IPS-20b (cell line): Measurements from ENCODE around the gene SLC17A3.
A peak's percentile ranks its signal among the peaks of the same experiment; 100 is the strongest.

Experiments
- H3K27ac ChIP-seq: one replicate; pipeline ENCODE4 v1.5.1; 2013; ENCODE audit warnings: low read length
- H3K27me3 ChIP-seq: 2 replicates; pipeline ENCODE4 v1.6.1; 2013; ENCODE audit warnings: mild to moderate bottlenecking, low read length, inconsistent platforms; ENCODE audit not compliant: insufficient read depth
- H3K36me3 ChIP-seq: 2 replicates; pipeline ENCODE4 v1.6.1; 2013; ENCODE audit warnings: low read depth, mild to moderate bottlenecking, inconsistent platforms, low read length, moderate library complexity; ENCODE audit not compliant: insufficient read depth
- H3K4me1 ChIP-seq: 2 replicates; pipeline ENCODE4 v1.6.1; 2013; ENCODE audit warnings: mild to moderate bottlenecking, control low read depth, inconsistent platforms, low read length, moderate library complexity; ENCODE audit not compliant: insufficient read depth
- H3K4me3 ChIP-seq: 2 replicates; pipeline ENCODE4 v1.5.1; 2013; ENCODE audit warnings: mild to moderate bottlenecking, low read length, inconsistent platforms
- H3K9ac ChIP-seq: 2 replicates; pipeline ENCODE4 v1.6.1; 2013; ENCODE audit warnings: low read depth, mild to moderate bottlenecking, inconsistent platforms, low read length, moderate library complexity
- H3K9me3 ChIP-seq: 2 replicates; pipeline ENCODE4 v1.6.1; 2013; ENCODE audit warnings: mild to moderate bottlenecking, low read depth, low read length, inconsistent platforms; ENCODE audit not compliant: insufficient read depth

The SLC17A3 gene

GRCh38 chr6:25886066-25886465, 12.0 kb upstream of the SLC17A3 start:
- H3K27ac ChIP-seq: no peak overlapping the region
- no peaks in the 10 kb centered on the region; the same call in 1 of the 2 replicates for H3K27me3 ChIP-seq
- H3K36me3 ChIP-seq: no peaks in the 10 kb centered on the region
- no peak overlapping the region for H3K4me3 ChIP-seq
- H3K4me1 ChIP-seq: no peaks in the 10 kb centered on the region
- H3K9ac ChIP-seq: no peak overlapping the region
- H3K9me3 ChIP-seq: no peaks in the 10 kb centered on the region

- Histone ChIP-seq H3K27me3 (no peaks in the 10 kb centered on the region; the same call in 1 of the 2 replicates), H3K27ac (no peak overlapping the region), H3K4me1 (no peaks in the 10 kb centered on the region), H3K36me3 (no peaks in the 10 kb centered on the region), H3K9me3 (no peaks in the 10 kb centered on the region), H3K9ac (no peak overlapping the region), H3K4me3 (no peak overlapping the region)
These were observed 9.9 kb upstream of the SLC17A3 start for GRCh38 chr6:25883991-25884390.

- Histone ChIP-seq H3K4me1 (no peaks in the 10 kb centered on the region), H3K27me3 (no peaks in the 10 kb centered on the region; the same call in 1 of the 2 replicates), H3K4me3 (no peak overlapping the region), H3K9me3 (no peaks in the 10 kb centered on the region), H3K36me3 (no peaks in the 10 kb centered on the region), H3K27ac (no peak overlapping the region), H3K9ac (no peak overlapping the region)
These were observed 9.5 kb upstream of the SLC17A3 start for GRCh38 chr6:25883536-25883935.

GRCh38 chr6:25882051-25882496, 8.0 kb upstream of the SLC17A3 start:
- peak overlapping the region; percentile 10; the same call in 1 of the 2 replicates for H3K4me3 ChIP-seq
- no peaks in the 10 kb centered on the region for H3K9me3 ChIP-seq
- H3K27ac ChIP-seq: no peak overlapping the region
- H3K36me3 ChIP-seq: no peaks in the 10 kb centered on the region
- H3K9ac ChIP-seq: no peak overlapping the region
- no peaks in the 10 kb centered on the region; the same call in 1 of the 2 replicates for H3K27me3 ChIP-seq
- H3K4me1 ChIP-seq: no peaks in the 10 kb centered on the region

- no peaks in the 10 kb centered on the region; the same call in 1 of the 2 replicates for H3K27me3 ChIP-seq
- H3K4me3 ChIP-seq: no peak overlapping the region
- H3K9me3 ChIP-seq: no peaks in the 10 kb centered on the region
- no peak overlapping the region for H3K9ac ChIP-seq
- no peaks in the 10 kb centered on the region for H3K36me3 ChIP-seq
- H3K4me1 ChIP-seq: no peaks in the 10 kb centered on the region
- no peak overlapping the region for H3K27ac ChIP-seq
These were observed 6.6 kb upstream of the SLC17A3 start for GRCh38 chr6:25880601-25881000.

- H3K27ac ChIP-seq: no peak overlapping the region
- no peaks in the 10 kb centered on the region for H3K36me3 ChIP-seq
- H3K4me1 ChIP-seq: no peaks in the 10 kb centered on the region
- H3K4me3 ChIP-seq: no peak overlapping the region
- no peak overlapping the region for H3K9ac ChIP-seq
- H3K27me3 ChIP-seq: no peaks in the 10 kb centered on the region; the same call in 1 of the 2 replicates
- H3K9me3 ChIP-seq: no peaks in the 10 kb centered on the region
These were observed 4.8 kb upstream of the SLC17A3 start for GRCh38 chr6:25878721-25879322.

- Histone ChIP-seq H3K36me3 (no peaks in the 10 kb centered on the region), H3K9me3 (no peaks in the 10 kb centered on the region), H3K4me3 (no peak overlapping the region), H3K9ac (no peak overlapping the region), H3K4me1 (no peaks in the 10 kb centered on the region), H3K27me3 (no peaks in the 10 kb centered on the region), H3K27ac (no peak overlapping the region)
These were observed 2.0 kb upstream of the SLC17A3 start for GRCh38 chr6:25875926-25876602.

GRCh38 chr6:25875563-25875905, 1.5 kb upstream of the SLC17A3 start:
- H3K9ac ChIP-seq: no peak overlapping the region
- no peak overlapping the region for H3K27ac ChIP-seq
- H3K4me3 ChIP-seq: no peak overlapping the region
- no peaks in the 10 kb centered on the region for H3K4me1 ChIP-seq
- H3K36me3 ChIP-seq: no peaks in the 10 kb centered on the region
- no peaks in the 10 kb centered on the region for H3K9me3 ChIP-seq
- no peaks in the 10 kb centered on the region for H3K27me3 ChIP-seq

GRCh38 chr6:25874822-25875562, 949 bp upstream of the SLC17A3 start:
- Histone ChIP-seq H3K9ac (no peak overlapping the region), H3K27ac (no peak overlapping the region), H3K9me3 (no peaks in the 10 kb centered on the region), H3K27me3 (no peaks in the 10 kb centered on the region), H3K36me3 (no peaks in the 10 kb centered on the region), H3K4me1 (no peaks in the 10 kb centered on the region), H3K4me3 (no peak overlapping the region)

- Histone ChIP-seq H3K36me3 (no peaks in the 10 kb centered on the region), H3K9ac (no peak overlapping the region), H3K4me1 (no peaks in the 10 kb centered on the region), H3K9me3 (no peaks in the 10 kb centered on the region), H3K27ac (no peak overlapping the region), H3K4me3 (no peak overlapping the region), H3K27me3 (no peaks in the 10 kb centered on the region)
These were observed 1.2 kb downstream of the SLC17A3 start for GRCh38 chr6:25872814-25873213.

GRCh38 chr6:25869840-25870239, 4.2 kb downstream of the SLC17A3 start:
- no peaks in the 10 kb centered on the region for H3K27me3 ChIP-seq
- H3K9ac ChIP-seq: no peak overlapping the region
- H3K36me3 ChIP-seq: no peaks in the 10 kb centered on the region
- no peak overlapping the region for H3K27ac ChIP-seq
- no peak overlapping the region for H3K4me3 ChIP-seq
- H3K4me1 ChIP-seq: no peaks in the 10 kb centered on the region
- no peaks in the 10 kb centered on the region for H3K9me3 ChIP-seq
